NCI-H1436 treated with DMSO at 0.1 percent for 48 hours (cell line): ENCODE data around the gene USP48.

Experiments
- DNase-seq: peaks from one replicate; lab custom pipeline; 2025; lab: John Stamatoyannopoulos, UW

Gene USP48

DNA sequence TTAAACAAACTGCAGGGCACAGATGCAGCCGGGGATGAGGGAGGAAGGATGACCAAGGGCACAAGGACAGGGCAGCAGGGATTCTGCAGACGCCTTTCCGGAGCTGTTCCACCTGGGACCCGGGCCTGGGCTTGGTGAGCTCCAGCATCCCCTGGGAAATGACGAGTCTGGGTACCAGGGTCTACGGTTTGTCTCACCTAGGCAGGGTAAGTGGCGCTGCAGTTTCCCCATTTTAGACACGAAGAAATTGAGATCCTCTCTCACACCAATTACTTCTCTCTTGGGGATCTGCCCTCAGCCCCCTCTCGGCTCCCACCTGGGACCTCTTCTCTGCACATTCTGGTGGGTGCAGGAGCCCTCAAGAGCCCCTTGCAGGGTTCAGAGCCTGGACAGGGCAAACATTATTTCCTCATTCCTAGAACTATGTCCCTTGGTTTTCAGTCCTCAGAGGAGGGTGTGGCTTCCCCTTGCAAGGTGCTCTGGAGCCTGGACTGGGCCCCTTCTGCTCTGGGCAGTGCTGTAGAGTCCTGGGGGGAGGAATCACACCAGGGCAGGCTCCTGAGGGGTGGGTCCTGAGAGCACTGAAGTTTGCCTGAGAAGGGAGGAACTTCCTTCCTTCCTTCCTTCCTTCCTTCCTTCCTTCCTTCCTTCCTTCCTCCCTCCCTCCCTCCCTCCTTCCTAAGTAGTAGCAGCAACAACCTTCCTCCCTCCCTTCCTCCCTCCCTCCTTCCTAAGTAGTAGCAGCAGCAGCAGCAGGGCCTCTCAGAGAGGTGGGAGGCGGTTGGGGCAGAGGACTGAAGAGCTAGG lies 129.8 kb downstream of the USP48 start:
- no peak for DNase-seq

DNA sequence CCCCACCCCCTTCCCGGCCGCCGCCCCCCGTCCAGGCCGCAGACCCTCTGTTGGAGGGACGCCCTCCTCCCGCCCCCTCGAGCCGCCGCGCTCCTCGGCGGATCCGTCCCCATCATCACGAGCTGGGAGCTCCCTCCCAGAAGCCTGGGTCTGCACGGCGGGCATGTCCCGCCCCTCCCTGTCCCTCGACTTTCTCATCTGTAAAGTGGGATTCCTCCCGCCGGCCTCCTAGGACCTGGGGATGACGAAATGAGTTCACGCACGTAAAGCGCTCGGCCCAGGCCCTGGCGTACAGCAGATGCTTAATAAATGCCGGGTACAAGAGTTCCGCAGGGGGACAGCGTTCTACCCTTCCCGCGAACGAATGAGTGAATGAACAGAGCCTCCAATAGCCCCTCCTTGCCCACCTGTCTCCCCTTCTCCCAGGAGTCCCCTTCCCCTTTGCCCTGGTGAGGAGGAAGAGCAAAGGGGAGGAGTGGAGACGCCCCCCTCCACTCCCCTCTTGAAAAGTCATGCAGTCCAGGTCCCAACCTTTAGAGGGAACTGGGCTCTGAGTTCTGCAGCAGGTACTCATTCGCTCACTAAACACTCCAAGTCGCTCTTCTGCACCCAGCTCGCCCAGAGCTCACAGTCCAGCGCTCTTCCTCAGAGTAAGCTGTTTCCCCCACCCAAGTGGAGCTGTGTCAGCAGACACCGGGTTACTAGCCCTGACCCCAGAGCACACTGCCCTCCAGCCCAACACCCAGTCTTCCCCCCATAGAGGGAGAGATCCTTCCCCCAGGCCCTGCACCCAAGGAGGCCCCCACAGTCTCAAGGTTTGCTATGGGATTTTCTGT lies 130.6 kb downstream of the USP48 start:
- DNase-seq = no peak

- no peak for DNase-seq
Observed at GRCh38 chr1:21651214-21652042, 131.5 kb downstream of the USP48 start.

- DNase-seq = no peak
Observed at GRCh38 chr1:21650400-21650799, 132.5 kb downstream of the USP48 start.

DNA sequence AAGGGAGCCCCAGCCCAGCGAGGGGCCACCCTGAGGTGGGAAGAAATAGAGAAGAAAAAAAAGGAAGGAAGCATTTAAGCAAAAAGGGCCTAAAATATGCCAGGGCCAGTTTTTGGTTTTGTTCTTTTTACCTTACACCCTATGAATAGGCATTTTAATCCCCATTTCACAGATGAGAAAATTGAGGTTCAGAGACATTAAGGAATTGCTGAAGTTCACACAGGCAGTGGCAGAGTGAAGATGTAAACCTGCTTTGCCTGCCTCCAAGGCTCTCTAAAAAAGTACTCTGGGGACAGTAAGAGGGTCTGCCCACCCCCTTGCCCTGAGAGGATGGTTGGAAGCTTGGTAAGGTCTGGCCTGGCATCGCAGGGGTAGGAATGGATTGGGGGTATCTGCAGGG lies 133.6 kb downstream of the USP48 start:
- DNase-seq = no peak

GRCh38 chr1:21648791-21649190 lies 134.2 kb downstream of the USP48 start:
- no peak for DNase-seq

DNA sequence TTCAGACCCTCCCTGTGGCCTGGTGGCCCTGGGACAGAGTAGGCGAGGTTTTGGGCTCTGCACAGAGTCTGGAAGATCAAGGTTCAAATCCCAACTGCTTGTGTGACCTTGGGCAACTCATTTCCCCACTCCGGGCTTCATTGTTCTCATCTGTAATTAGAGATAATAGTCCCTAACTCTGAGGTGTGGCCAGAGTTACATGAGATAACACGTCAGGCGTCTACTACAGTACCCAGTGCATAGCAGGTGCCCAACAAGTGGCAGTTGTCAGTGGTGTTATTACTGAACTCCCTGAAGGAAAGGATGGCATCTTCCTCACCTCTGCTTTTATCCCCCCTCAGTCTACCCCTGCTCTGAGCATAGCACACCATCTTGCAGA lies 134.6 kb downstream of the USP48 start:
- no peak for DNase-seq

GRCh38 chr1:21647431-21648351 lies 135.3 kb downstream of the USP48 start:
- no peak for DNase-seq

- DNase-seq = no peak
Observed at GRCh38 chr1:21645550-21645949, 137.4 kb downstream of the USP48 start.

DNA sequence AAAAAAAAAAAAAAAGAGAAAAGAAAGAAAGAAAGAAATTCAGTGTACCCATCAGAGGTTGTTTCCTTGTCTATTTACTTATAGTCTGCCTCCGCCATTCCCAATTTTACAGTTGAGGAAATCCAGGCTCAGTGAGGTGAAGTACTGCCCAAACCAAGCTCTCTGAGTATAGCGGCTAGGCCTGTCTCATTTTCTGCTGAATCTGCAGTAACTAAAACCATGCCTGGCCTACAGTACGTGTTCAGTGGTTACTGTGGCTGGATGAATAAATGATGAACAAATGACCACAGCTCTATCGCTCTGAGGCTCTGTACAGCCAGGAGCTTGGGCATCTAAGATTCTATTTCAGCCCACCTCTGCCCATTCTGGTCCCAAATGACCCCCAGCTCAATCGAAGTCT lies 138.0 kb downstream of the USP48 start:
- DNase-seq = no peak

DNA sequence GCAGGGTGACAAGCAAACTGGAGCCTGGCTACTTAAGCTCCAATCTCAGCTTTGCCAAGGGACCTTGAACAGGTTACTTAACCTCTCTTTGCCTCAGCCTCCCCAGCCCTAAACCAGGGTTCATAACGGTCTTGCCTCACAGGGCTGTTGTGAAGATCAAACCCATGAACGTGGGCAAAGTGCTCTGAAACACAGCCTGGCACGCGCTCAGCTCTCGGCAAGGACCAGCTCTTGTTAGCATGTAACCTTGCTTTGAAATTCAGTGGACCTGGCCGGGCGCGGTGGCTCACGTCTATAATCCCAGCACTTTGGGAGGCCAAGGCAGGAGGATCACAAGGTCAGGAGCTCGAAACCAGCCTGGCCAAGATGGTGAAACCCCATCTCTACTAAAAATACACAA lies 138.6 kb downstream of the USP48 start:
- DNase-seq = no peak

DNA sequence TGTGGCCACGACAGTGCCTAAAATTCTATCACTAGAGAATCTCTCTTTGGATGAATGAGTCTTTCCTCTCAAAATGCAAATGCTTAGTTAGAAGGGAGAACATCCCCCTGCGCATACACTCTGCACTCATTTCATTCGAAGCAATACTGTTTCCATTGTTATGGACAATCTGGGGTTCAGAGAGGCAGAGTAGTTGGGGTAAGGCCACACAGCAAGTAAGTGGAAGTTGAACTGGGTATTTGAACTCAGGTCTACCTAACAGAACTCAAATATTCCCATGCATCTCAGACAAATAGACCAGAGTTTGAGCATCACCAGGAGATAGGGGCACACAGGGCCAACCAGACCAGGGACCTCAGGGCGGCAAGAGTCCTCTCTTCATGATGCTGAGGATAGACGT lies 139.3 kb downstream of the USP48 start:
- no peak for DNase-seq

DNA sequence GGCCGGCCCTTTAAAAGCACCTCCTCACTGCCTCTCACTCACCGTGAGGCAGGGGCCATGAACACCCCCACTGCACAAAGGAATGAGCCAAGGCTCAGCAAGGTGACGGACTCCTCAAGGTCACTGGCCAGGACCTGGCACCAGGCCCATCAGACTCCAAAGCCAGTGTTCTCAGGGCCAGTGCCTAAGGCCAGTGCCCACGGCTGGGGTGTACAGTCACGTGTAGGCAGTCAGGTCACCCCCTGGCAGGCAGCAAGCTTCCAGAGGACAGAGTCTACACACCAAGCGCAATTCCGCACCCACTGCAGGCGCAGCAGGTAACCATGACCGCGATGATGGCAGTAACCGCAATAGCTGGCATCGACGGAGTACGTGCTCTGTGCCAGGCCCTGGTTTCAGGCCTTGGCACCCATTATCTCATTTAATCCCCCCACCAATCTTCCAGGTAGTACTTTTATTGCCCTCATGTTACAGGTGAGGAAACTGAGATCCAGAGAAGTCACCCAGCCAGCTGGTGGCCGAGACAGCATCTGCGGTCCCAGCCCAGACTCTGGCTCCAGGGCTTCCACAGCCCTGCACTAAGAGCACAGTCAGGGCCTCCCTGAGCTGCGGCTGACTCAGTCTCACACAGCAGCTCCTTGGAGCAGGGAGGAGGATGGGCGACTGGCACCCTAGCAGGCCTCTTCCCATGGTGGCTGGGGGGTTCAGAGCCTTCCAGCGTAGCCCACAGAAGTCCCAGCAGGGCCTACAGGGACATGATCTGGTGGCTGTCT lies 140.8 kb downstream of the USP48 start:
- DNase-seq = no peak

GRCh38 chr1:21641537-21641936 lies 141.4 kb downstream of the USP48 start:
- DNase-seq = no peak

- no peak for DNase-seq
Observed at GRCh38 chr1:21641076-21641475, 141.9 kb downstream of the USP48 start.

DNA sequence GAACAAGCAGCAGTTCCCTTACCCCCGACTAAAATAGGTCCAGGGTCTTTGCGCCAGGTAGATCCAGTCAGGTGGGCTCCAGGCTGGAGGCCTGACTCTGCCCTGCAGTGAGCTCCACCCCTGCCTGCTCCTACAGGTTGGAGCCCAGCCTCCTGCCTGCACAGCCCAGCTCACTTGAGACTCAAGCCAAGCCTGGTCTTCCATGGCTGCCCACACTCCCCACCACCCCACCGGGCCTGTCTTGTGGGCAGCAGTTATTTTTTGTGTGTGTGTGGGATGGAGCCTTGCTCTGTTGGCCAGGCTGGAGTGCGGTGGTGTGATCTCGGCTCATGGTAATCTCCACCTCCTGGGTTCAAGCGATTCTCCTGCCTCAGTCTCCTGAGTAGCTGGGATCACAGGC lies 142.3 kb downstream of the USP48 start:
- no peak for DNase-seq

DNA sequence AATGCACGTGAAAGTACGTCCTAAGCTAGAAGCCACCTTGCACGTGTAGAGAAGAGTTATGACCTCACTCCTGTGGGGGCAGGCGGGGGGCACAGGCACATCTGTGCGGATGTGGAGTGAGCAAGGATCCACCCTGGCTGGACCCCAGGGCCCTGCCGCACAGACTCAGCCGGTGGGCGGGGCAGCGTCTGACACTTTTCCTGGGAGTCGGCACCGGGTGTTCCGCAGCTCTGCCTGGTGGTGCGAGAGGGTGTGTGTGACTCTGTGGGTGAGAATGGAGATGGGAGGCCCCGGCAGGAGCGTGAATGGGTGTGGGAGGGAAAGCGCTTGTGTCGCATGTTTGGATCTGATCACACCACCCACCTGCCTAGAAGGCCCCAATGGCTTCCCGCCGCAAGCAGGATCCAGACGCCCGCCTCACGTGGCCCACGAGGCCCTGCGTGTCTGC lies 143.3 kb downstream of the USP48 start:
- no peak for DNase-seq

- peak; percentile 27 for DNase-seq
Observed at GRCh38 chr1:21638531-21639341, 144.2 kb downstream of the USP48 start.

DNA sequence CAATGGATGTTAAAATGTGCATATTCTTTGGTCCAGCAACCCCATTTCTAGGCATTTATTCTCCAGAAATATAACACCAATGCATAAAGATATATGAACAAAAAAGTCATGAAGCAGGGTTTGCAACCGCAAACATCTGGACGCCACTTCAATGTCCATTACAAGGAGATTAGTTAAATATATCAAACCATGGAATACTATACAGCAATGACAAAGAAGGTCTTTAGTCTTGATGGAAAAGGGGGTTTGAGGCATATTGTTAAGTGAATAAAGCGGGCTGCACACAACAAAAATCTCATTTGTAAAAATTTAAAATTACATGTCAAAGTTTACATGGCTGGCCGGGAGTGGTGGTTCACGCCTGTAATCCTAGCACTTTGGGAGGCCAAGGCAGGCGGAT lies 145.4 kb downstream of the USP48 start:
- DNase-seq = no peak

GRCh38 chr1:21636029-21636428 lies 146.9 kb downstream of the USP48 start:
- DNase-seq = no peak
